ENCODE measurements around the gene SHF.
A peak's percentile ranks its signal among the peaks of the same experiment; 100 is the strongest.

The SHF gene

GRCh38 chr15:45168751-45169551 is 18.8 kb downstream of the SHF start:
- DNase-seq = peak; percentile 0

DNA sequence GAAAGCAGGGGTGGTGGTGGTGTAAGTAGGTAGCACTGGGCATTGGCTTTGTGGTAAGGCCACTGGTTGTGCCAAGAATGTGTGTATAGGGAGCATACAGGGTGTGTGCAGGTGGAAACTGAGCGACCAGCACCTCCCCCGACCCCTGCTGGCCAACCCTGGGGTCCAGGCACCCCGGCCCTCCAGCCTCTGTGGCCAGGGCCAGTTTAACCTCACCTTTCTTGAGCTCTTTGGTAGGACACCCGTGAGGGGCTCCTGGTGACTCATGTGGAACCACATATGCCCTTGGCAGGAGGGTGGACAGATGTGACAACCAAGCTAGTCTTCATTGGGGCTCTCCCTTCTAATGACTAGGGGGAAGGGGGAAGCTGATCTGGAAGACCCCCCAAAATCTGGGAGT is 19.5 kb downstream of the SHF start:
- DNase-seq = peak; percentile 8

- no peak for DNase-seq
Measured at GRCh38 chr15:45167631-45168205, 20.0 kb downstream of the SHF start.

- DNase-seq = peak; percentile 89
Measured at GRCh38 chr15:45166834-45167630, 20.7 kb downstream of the SHF start.

DNA sequence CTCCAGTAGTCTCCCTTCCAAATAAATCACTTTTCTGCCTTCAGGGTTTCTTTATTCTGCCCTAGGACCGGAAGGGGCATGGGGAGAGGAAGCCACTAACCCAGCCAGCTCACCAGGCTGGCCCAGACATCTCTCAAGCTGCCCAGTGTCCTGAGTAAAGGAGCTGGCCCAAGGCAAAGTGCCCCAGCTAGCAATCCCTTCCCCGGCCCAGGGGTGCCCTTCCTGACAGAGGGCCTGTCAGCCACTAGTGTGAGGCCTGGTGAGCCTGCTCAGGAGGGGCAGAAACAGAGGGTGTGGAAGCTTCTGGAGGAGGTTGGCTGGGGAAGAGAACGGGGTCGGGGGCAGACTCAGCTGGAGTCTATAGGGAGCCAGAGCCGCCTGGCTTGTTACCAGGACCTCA is 22.2 kb downstream of the SHF start:
- DNase-seq = no peak

DNA sequence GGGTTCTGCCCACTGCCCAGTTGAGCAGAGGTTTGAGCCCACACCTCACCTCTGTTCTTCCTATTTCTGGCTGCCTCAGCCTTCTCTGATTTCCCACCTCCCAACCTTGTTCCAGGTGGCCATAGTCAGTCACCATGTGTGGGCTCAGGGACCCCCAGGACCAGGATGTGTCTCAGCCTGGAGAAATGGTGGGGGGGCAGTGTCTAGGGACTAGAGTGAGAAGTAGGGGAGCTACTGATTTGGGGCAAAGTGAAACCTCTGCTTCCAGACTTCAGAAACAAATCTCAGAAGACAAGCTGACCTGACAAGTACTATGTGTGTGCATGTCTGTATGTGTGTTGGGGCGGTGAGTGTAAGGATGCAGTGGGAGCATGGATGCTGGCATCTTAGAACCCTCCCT is 22.9 kb downstream of the SHF start:
- no peak for DNase-seq

- no peak for DNase-seq
Measured at GRCh38 chr15:45163508-45163856, 24.3 kb downstream of the SHF start.

GRCh38 chr15:45162771-45163507 is 24.8 kb downstream of the SHF start:
- peak; percentile 76 for DNase-seq

DNA sequence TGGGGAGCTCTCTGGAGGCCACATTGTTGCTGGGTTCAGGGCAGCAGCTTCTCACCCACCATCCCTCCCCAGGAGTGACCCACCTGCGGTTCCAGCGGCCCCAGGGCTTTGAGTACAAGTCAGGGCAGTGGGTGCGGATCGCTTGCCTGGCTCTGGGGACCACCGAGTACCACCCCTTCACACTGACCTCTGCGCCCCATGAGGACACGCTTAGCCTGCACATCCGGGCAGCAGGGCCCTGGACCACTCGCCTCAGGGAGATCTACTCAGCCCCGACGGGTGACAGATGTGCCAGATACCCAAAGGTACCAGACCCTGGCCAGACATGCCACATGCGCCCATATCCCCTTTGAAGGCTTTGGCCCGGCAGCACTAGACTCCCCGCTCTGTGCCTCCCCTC is 26.1 kb downstream of the SHF start:
- DNase-seq = no peak

- no peak for DNase-seq
Measured at GRCh38 chr15:45157974-45158373, 29.8 kb downstream of the SHF start.

- DNase-seq = no peak
Measured at GRCh38 chr15:45156744-45157455, 30.9 kb downstream of the SHF start.

DNA sequence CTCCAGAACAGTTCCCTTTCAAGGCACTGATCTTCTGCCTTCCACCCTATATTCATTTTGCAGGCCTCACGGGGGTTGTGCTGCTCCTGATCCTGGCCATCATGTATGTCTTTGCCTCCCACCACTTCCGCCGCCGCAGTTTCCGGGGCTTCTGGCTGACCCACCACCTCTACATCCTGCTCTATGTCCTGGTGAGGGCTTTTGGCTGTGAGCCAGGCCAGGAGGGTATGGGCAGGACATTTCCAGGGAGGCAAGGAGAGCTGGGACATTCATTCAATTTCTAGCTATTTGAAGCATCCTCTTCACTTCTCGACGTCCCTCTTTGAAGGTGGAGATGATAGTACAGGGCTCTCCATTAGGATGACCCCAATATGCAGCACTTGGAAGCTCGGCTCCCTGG is 32.0 kb downstream of the SHF start:
- no peak for DNase-seq

DNA sequence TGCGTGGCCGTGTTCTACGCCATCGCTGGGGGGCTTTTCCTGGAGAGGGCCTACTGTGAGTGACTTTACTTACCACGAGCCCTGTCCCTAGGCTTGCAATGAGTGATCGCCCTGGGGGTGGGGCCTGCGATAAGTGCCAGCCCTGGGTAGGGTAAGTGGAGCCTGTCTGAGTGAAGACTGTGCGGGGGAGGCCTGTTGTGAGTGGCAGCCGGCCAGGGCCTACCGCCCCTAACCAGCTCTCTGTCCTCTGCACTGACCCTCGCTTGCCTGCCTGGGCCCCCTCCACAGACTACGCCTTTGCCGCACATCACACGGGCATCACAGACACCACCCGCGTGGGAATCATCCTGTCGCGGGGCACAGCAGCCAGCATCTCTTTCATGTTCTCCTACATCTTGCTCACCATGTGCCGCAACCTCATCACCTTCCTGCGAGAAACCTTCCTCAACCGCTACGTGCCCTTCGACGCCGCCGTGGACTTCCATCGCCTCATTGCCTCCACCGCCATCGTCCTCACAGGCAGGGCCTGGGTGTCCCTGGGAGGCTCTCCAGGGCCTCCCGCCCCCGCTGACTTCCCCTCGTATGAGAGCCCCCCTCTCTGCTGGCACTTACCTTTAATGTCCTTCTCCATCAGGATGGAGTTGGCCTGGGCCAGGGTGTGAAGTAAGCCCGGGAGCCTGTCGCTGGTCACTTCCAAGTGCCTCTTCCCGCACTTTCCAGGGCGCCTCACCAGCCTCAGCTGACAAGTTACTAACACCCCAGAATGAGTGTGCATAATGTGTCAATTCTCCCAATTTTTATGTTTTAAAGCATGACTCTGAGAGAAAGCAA is 35.6 kb downstream of the SHF start:
- no peak for DNase-seq

DNA sequence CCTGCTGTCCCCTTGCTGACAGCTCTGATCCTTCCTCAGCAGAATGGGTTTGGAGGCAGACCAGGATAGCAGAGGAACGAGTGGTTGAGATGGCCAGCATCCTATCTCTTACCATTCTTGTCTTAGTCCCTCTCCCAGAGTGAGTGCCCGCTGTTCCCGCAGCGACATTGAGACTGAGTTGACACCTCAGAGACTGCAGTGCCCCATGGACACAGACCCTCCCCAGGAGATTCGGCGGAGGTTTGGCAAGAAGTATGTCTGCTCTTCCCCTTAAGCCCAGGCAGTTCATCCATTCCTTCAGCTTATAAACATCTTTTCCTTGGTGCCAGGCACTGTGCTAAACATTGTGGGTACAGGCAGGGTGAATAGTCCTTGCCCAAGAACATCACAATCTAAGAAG is 36.8 kb downstream of the SHF start:
- DNase-seq = no peak

DNA sequence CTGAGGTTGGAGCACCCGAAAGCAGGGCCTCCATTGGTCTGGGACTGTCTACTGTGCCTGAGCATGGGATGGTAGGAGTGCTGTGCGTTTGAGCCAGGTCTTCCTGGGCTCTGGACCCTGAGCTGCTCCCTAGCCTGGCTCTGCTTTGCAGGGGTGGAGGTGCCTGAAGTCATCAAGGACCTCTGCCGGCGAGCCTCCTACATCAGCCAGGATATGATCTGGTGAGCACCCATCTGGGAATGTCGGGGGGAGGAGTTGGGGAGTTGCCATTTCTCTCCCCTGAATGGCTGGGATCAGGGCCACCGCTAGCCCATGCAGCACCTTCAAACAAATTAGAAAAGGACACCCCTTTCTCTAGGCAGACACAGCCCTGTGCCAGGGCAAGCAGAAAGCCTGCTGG is 37.3 kb downstream of the SHF start:
- no peak for DNase-seq

DNA sequence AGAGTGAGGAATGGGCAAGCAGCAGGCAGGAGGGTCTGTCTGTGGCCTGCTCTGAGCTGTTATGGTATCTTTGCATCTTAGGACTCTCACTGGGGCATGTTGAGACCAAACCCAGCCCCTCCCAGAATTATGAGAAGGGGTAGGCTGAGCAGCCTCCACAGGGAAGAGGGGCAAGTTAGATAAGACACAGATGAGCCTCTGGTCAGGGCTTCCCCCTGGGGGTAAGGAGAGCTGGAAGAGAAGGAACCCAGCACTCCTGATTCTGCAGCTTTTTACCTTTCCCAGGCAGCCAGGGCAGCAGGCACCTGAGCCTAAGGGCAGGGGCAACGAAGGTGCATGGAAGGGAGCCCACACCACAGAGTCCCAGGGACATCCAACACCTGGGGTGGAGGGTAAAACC is 38.7 kb downstream of the SHF start:
- no peak for DNase-seq

DNA sequence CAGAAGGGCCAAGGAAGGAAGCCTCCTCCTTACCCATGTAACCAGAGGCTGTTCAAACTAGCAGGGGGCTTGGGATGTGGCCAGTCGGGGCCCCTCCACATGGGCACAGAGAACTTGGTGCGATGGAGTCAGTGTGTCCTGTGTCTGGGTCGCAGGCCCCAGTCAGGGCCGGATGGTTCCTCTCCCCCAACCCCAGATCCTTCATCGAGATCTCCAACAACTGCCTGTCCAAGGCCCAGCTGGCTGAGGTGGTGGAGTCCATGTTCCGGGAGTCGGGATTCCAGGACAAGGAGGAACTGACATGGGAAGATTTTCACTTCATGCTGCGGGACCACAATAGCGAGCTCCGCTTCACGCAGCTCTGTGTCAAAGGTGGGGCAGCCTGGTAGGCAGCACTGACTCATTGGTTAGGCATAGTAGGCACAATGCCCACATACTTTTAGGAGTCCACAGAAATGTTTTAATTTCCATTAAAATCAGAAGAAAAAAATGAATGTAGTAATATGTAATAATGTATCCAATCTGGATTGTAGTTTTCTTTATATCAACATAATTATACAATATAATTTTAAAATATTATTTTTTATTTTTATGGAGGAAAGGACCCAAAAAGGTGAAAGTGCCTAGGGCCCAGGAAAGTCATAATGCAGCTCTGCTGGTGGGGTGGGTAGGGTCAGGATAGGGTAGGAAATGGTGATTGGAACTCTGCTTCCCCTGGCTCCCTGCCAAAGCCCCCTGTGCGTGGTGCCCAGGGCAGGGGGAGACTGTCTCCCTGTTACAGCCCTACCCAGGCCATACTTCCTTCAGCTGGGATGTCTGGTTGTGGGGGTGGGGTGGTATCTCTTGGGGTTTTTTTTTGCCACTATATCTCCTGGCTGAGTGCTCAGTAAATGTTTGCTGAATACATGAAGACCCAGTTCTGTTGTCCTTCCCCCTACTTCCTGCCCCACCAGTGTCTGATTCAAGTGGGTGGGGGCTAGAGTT is 39.4 kb downstream of the SHF start:
- no peak for DNase-seq

GRCh38 chr15:45147606-45148005 is 40.2 kb downstream of the SHF start:
- no peak for DNase-seq

DNA sequence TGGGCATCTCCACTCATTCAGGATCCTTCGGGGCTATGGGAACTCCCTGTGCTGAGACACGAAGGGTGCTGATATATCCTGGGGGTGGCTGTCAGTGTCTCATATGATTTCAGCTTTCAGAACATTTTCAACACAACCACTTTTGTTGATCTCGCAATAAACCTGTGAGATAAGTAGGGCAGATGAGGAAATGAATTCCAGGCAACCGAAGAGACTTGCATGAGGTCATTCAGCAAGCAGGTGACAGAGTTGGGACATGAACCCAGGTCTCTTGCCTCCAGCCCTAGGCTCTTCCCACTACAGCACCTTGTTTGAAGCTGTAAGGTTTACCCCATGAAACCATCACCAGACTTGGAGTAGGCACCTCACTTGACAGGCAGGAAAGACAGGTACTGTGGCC is 41.4 kb downstream of the SHF start:
- DNase-seq = no peak

DNA sequence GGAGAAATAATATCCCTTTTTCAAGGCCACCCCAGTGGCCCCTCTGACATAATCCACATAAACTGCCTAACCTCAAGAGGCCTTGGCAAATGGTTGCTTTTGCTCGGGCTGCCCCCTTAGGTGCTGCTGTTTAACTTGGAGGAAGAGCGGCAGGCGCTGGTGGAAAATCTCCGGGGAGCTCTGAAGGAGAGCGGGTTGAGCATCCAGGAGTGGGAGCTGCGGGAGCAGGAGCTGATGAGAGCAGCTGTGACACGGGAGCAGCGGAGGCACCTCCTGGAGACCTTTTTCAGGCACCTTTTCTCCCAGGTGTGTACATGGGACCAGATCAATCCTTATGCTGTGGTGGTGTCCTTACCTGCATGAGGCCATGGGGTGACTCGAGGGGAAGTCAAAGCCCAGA is 43.0 kb downstream of the SHF start:
- DNase-seq = no peak

- no peak for DNase-seq
Measured at GRCh38 chr15:45143946-45144345, 43.8 kb downstream of the SHF start.

Measured in CD4-positive, alpha-beta T cell treated with Interleukin-15 for 1 hour (primary cell).